Uterus (tissue), 2 donors: Measurements from ENCODE around the gene PCDHAC2.

Experiments
- CTCF ChIP-seq, 4 experiments: fragments of 200-600 bp in 2 of 4; fragments of 450-650 bp in 2 of 4; sonication (generic) in 2 of 4; IDR thresholded peaks; one replicate each; pipeline ENCODE4 v1.5.1; 2016 to 2019; ENCODE audit warnings: antibody characterized with exemption in 4 of 4, mild to moderate bottlenecking in 2 of 4, moderate library complexity in 1 of 4
- POLR2A ChIP-seq, 2 donors: fragments of 450-650 bp; IDR thresholded peaks; one replicate each; pipeline ENCODE4 v1.6.1; 2016; ENCODE audit warnings: antibody characterized with exemption in 2 of 2, mild to moderate bottlenecking in 1 of 2, moderate library complexity in 1 of 2

GRCh38 chr5:140982083-140982716 is 15.9 kb downstream of the PCDHAC2 start:
- TF ChIP-seq CTCF (IDR thresholded peaks at IDR 0.05) (no peak), POLR2A (IDR thresholded peaks at IDR 0.05) (no peak)
